OCI-LY1 (cell line): ENCODE data around the gene DMRTA1.
A peak's percentile ranks its signal among the peaks of the same experiment; 100 is the strongest.

Source experiments
- CTCF ChIP-seq: fragments of 200-600 bp; sonication (generic), shearing (Covaris generic); IDR thresholded peaks from 2 replicates; pipeline ENCODE4 v1.5.1; 2017; ENCODE audit warnings: mild to moderate bottlenecking, antibody characterized with exemption, low read length, moderate library complexity, mixed read lengths
- EZH2 ChIP-seq: fragments of 200-600 bp; sonication (generic), shearing (Covaris generic); IDR thresholded peaks from 2 replicates; pipeline ENCODE4 v1.8.0; 2017; ENCODE audit warnings: borderline replicate concordance, mixed run types, mild to moderate bottlenecking, antibody characterized with exemption, low read length, moderate library complexity, mixed read lengths

- TF ChIP-seq EZH2: no peak
- peak; percentile 80 for TF ChIP-seq CTCF
These were observed 23.4 kb downstream of the DMRTA1 start for GRCh38 chr9:22469928-22470544.
